ENCODE measurements around the gene WBP2.
A peak's percentile ranks its signal among the peaks of the same experiment; 100 is the strongest.

The WBP2 gene

GRCh38 chr17:75855310-75856061, at the start of gene WBP2:
Gene WBP2, minus strand, starts transcription at chr17:75855335. Its CDS starts 38 bp downstream, at chr17:75855297.
- DNase-seq = peak; percentile 94

- DNase-seq = no peak
Observed at GRCh38 chr17:75902406-75902805, 47.3 kb upstream of the WBP2 start.

GRCh38 chr17:75901727-75902126, 46.6 kb upstream of the WBP2 start:
- DNase-seq = no peak

GRCh38 chr17:75900691-75901533, 45.8 kb upstream of the WBP2 start:
- no peak for DNase-seq

- DNase-seq = no peak
Observed at GRCh38 chr17:75899767-75900468, 44.8 kb upstream of the WBP2 start.

- no peak for DNase-seq
Observed at GRCh38 chr17:75899353-75899752, 44.2 kb upstream of the WBP2 start.

- DNase-seq = no peak
Observed at GRCh38 chr17:75898791-75899190, 43.7 kb upstream of the WBP2 start.

- DNase-seq = no peak
Observed at GRCh38 chr17:75898065-75898464, 42.9 kb upstream of the WBP2 start.

GRCh38 chr17:75897160-75898019, 42.3 kb upstream of the WBP2 start:
- no peak for DNase-seq

- DNase-seq = peak; percentile 71
Observed at GRCh38 chr17:75896415-75897159, 41.5 kb upstream of the WBP2 start, which contains the start of gene TRIM65. Gene TRIM65, minus strand, starts transcription at chr17:75896951. Its CDS starts 14 bp downstream, at chr17:75896937.

- DNase-seq = no peak
Observed at GRCh38 chr17:75895370-75896155, 40.4 kb upstream of the WBP2 start.

GRCh38 chr17:75894049-75894733, 39.1 kb upstream of the WBP2 start:
- no peak for DNase-seq

GRCh38 chr17:75893305-75894048, 38.3 kb upstream of the WBP2 start:
- no peak for DNase-seq

GRCh38 chr17:75892556-75893224, 37.6 kb upstream of the WBP2 start:
- DNase-seq = no peak

GRCh38 chr17:75891605-75892555, 36.7 kb upstream of the WBP2 start:
- DNase-seq = no peak

- no peak for DNase-seq
Observed at GRCh38 chr17:75891022-75891604, 36.0 kb upstream of the WBP2 start.

- no peak for DNase-seq
Observed at GRCh38 chr17:75889454-75889853, 34.3 kb upstream of the WBP2 start.

All from activated T-cell treated with anti-CD3 and anti-CD28 coated beads for 4 hours (primary cell).